Activated CD4-positive, alpha-beta T cell treated with anti-CD3 and anti-CD28 coated beads, Interleukin-2, amount 50 U/mL, for 48 hours (primary cell): ENCODE results near the gene PRDM13.
"Not testable (repeated sequence)": the region's sequence is repeated elsewhere in the genome, so short reads cannot be mapped to it uniquely, and the experiment has no call there.

Experiments
- DNase-seq, 2 experiments: peaks; one replicate each; pipeline ENCODE4 v3.0.0-alpha.2; 2020

Gene PRDM13

DNA sequence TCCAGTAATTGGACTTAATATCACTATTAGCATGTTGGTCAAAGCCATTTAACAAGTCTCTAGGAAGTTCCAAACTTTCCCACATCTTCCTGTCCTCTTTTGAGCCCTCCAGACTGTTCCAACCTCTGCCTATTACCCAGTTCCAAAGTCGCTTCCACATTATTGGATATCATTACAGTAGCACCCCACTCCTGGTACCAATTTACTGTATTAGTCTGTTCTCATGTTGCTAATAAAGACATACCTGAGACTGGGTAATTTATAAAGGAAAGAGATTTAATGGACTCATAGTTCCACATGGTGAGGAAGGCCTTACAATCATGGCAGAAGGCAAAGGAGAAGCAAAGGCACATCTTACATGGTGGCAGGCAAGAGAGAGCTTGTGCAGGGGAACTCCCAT, 31.7 kb downstream of the PRDM13 start:
- not testable (repeated sequence) for DNase-seq

DNA sequence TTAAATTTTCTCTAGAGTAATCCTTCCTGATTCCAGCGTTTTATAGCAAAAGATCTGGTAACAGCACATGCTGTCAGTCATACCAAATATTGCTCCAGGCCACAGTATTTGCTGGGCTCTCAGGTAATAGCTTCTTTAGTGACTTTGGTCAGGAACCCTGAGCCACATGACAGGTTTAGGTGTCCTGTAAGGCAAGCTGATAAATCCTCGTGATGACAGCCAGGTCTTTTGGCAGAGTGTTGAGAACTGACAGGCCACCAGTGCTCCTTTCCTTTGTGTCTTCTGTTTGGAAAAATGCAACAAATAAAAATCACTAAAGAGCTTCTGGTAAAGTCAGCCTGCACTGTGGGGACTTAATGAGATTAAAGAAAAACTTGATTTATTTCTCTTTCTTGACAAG, 34.6 kb downstream of the PRDM13 start:
- DNase-seq, result no peak

DNA sequence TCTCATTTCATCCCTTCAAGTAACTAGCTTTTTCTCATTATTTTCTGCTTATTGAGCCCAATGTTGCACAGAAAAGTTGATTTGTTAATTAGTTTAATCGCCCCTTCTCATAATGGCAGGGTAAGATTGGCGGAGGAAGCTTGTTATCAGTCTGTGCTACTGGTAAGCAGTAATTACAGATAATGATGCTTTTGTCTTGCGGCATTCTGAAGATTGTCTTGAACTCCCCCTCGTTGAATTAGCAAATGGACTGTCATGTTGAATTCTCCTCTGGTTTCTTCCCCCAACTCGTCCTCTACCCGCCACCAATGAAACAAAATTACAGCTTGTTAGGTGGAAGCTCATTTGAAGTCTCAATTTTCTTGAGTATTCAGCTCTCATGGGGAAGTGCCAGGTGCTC, 39.4 kb downstream of the PRDM13 start:
- no peak for DNase-seq

DNA sequence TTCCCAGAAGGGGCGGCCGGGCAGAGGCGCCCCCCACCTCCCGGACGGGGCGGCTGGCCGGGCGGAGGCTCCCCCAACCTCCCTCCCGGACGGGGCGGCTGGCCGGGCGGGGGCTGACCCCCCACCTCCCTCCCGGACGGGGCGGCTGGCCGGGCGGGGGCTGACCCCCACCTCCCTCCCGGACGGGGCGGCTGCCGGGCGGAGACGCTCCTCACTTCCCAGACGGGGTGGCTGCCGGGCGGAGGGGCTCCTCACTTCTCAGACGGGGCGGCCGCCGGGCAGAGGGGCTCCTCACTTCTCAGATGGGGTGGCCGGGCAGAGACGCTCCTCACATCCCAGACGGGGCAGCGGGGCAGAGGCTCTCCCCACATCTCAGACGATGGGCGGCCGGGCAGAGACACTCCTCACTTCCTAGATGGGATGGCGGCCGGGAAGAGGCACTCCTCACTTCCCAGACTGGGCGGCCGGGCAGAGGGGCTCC, 43.5 kb downstream of the PRDM13 start:
- DNase-seq, result not testable (repeated sequence)

- DNase-seq, result no peak
Observed at GRCh38 chr6:99660206-99660605, 53.6 kb downstream of the PRDM13 start.

DNA sequence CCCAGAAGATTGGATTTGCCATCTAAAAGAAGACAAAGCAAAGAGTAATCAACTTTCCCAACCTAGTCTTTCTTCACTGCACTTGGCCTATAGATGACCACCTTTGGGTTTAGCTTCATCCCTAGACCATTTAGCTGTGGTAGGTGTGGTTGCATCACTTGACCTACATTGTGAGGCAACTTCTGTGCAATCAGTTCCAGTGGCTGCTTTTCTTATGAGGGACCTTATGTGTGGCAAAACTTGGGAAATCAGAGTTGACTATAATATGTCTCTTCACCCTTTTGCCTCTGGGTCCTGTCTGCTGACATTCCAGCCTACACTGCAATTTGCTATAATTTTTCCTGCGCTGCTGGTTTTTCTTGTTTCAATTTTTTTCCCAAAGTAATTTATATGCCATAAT, 55.2 kb downstream of the PRDM13 start:
- DNase-seq, result no peak

- no peak for DNase-seq
Observed at GRCh38 chr6:99662616-99663015, 56.0 kb downstream of the PRDM13 start.
